Subcutaneous abdominal adipose tissue (tissue), 5 donors: ENCODE data around the gene ZFP3.
"Not testable (repeated sequence)": the region's sequence is repeated elsewhere in the genome, so short reads cannot be mapped to it uniquely, and the experiment has no call there.

Source experiments
- H3K27ac ChIP-seq: one replicate; pipeline ENCODE4 v1.7.0; 2013; ENCODE audit warnings: low read depth, mild to moderate bottlenecking, inconsistent platforms, low read length, moderate library complexity
- H3K27me3 ChIP-seq, 5 donors: one replicate each; pipeline ENCODE4 v1.7.0; 2013; ENCODE audit warnings: low read length in 5 of 5, inconsistent platforms in 1 of 5; ENCODE audit not compliant: control insufficient read depth in 5 of 5, insufficient read depth in 4 of 5
- H3K36me3 ChIP-seq, 5 donors: one replicate each; pipeline ENCODE4 v1.7.0; 2013; ENCODE audit warnings: low read length in 5 of 5; ENCODE audit not compliant: control insufficient read depth in 5 of 5, insufficient read depth in 5 of 5
- H3K4me1 ChIP-seq, 5 donors: one replicate each; pipeline ENCODE4 v1.7.0; 2013; ENCODE audit warnings: low read length in 5 of 5, mild to moderate bottlenecking in 3 of 5, moderate library complexity in 1 of 5; ENCODE audit not compliant: control insufficient read depth in 5 of 5, insufficient read depth in 5 of 5
- H3K4me3 ChIP-seq, 5 donors: one replicate each; pipeline ENCODE4 v1.7.0; 2013; ENCODE audit warnings: low read length in 5 of 5, low read depth in 1 of 5
- H3K9ac ChIP-seq, 5 donors: one replicate each; pipeline ENCODE4 v1.7.0; 2013; ENCODE audit warnings: low read length in 5 of 5, mild to moderate bottlenecking in 4 of 5, moderate library complexity in 3 of 5
- H3K9me3 ChIP-seq, 5 donors: one replicate each; pipeline ENCODE4 v1.7.0; 2013; ENCODE audit warnings: low read length in 5 of 5; ENCODE audit not compliant: control insufficient read depth in 5 of 5
- donor health status: healthy.
- donor health status: healthy.
- donor health status: healthy.
- donor health status: healthy.
- donor health status: healthy.

Gene ZFP3

DNA sequence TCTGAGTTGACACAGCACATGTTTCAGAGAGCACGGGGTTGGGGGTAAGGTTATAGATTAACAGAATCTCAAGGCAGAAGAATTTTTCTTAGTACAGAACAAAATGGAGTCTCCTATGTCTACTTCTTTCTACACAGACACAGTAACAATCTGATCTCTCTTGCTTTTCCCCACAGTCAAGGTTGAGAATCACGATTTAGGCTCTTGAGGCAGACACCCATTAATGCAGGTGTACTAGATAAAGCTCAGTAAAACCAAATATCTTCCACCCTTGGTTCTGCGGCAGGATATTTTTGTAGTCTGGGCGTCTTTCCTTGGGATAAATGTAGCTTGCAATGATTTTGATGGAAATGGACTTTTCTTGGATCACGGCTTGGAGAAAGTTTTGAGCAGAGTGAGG is 2.8 kb upstream of the ZFP3 start:
- not testable (repeated sequence) for H3K9ac ChIP-seq

DNA sequence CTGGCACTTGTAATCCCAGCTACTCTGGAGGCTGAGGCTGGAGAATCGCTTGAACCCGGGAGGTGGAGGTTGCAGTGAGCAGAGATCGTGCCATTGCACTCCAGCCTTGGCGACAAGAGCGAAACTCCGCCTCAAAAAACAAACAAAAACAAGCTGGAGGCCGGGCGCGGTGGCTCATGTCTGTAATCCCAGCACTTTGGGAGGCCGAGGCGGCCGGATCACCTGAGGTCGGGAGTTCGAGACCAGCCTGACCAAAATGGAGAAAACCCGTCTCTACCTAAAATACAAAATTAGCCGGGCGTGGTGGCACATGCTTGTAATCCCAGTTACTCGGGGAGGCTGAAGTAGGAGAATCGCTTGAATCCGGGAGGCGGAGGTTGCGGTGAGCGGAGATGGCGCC is 992 bp upstream of the ZFP3 start:
- peaks cover 2 to 20% (median 19%) of the 10 kb centered on the region in 5 donors for H3K4me1 ChIP-seq
- peak overlapping the region; percentile 63 for H3K27ac ChIP-seq
- not testable (repeated sequence) for H3K27me3 ChIP-seq, H3K9me3 ChIP-seq, H3K36me3 ChIP-seq
- H3K4me3 ChIP-seq = peak overlapping the region; percentile 61 to 94 (median 92)
- H3K9ac ChIP-seq = peak overlapping the region in 1 of 5 donors; percentile 82

More for the DNA sequence above, 2.8 kb upstream of the ZFP3 start:
- H3K4me3 ChIP-seq, H3K27ac ChIP-seq, H3K36me3 ChIP-seq, H3K9me3 ChIP-seq, H3K27me3 ChIP-seq: not testable (repeated sequence)
- H3K4me1 ChIP-seq = peaks cover 2 to 20% (median 19%) of the 10 kb centered on the region in 5 donors

DNA sequence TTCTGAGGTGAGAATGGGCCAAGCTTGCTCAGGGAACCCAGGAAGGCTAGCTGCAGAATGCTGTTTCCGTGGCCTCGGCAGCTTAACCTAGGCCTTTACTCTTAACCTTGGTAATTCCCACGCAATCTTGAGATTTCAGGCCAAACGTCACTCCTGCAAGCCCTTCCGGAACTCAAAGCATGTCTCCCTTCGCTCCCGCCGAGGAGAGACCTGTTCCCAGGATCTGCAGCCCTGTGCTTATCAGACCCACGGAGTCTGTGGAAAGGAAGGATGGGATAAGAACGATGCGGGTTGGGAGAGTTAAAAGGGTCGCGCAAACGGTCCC is 524 bp upstream of the ZFP3 start:
- Histone ChIP-seq H3K27ac (peak overlapping the region; percentile 63), H3K4me1 (peaks cover 2 to 20% (median 19%) of the 10 kb centered on the region in 5 donors), H3K4me3 (peak overlapping the region; percentile 61 to 94 (median 92)), H3K36me3 (peaks cover 0 to 6% (median 5%) of the 10 kb centered on the region in 5 donors), H3K27me3 (peaks cover 0 to 3% (median 0%) of the 10 kb centered on the region in 5 donors), H3K9ac (peak overlapping the region; percentile 72 to 93 (median 82)), H3K9me3 (peaks cover 0 to under 1% (median 0%) of the 10 kb centered on the region in 5 donors)

DNA sequence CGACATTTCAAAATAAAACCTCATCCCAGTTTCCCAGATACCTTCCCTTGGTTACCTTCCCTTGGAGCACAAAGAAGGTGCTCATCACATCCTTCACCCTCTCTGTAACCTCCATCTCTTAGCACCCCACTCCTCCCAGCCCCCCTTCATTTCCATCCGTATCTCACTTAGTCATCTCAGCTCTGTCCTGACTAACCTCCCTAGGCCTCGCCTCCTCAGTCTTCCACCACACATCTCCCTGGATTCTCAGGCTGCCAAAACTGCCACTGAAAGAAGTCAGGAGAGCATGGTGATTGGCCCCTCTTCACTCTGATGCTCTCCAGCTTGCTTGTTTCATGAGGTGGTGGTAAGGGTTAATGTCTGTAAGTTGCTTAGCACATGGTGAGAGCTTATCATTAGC is 2.3 kb downstream of the ZFP3 start:
- peaks cover 0 to 6% (median 5%) of the 10 kb centered on the region in 5 donors for H3K36me3 ChIP-seq

DNA sequence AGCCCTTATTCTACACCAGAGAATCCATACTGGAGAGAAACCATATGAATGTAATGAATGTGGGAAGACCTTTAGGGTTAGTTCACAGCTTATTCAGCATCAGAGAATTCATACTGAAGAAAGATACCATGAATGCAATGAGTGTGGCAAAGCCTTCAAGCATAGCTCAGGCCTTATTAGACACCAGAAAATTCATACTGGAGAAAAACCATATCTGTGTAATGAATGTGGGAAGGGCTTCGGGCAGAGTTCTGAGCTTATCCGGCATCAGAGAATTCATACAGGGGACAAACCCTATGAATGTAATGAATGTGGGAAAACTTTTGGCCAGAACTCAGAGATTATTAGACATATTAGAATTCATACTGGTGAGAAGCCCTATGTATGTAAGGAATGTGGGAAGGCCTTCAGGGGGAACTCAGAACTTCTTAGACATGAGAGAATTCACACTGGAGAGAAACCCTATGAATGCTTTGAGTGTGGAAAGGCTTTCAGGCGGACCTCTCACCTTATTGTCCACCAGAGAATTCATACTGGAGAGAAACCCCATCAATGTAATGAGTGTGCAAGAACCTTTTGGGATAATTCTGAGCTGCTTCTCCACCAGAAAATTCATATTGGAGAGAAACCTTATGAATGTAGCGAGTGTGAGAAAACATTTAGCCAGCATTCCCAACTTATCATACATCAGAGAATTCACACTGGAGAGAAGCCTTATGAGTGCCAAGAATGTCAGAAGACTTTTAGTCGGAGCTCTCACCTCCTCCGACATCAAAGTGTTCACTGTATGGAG is 14.1 kb downstream of the ZFP3 start:
- Histone ChIP-seq H3K9me3 (peaks cover 49 to 99% (median 94%) of the 10 kb centered on the region in 5 donors), H3K4me1 (peaks cover 0 to 11% (median 6%) of the 10 kb centered on the region in 5 donors), H3K9ac (no peak overlapping the region), H3K27me3 (peaks cover 0 to 2% (median 0%) of the 10 kb centered on the region in 5 donors), H3K27ac (no peak overlapping the region), H3K36me3 (peaks cover 31 to 54% (median 39%) of the 10 kb centered on the region in 5 donors), H3K4me3 (peak overlapping the region; percentile 13 to 62 (median 30))

More for the DNA sequence above, 2.3 kb downstream of the ZFP3 start:
- Histone ChIP-seq H3K4me3 (no peak overlapping the region), H3K9ac (no peak overlapping the region), H3K4me1 (peaks cover 2 to 20% (median 19%) of the 10 kb centered on the region in 5 donors), H3K27me3 (peaks cover 0 to 2% (median 0%) of the 10 kb centered on the region in 5 donors), H3K9me3 (peaks cover under 1 to 18% (median 11%) of the 10 kb centered on the region in 5 donors), H3K27ac (no peak overlapping the region)

DNA sequence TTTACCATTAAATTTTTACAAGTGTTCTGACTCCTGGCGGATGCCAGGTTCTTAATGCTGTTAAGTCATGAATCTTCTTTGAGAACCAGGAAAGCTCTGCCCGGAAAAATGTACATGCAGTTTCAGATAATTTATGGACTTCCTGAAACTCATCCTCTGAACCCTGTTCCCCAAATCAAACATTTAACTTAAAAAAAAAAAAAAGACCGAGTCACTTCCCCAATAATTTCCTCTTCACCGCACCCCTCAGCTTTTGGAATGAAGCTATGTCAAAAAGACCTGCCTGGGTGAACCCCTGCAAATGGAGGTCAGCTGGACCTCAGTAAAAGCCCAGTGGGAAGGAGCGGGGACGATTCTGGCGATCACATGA is 18.4 kb downstream of the ZFP3 start:
- H3K9me3 ChIP-seq = peaks cover 27 to 61% (median 57%) of the 10 kb centered on the region in 5 donors
- peaks cover 0 to 10% (median 0%) of the 10 kb centered on the region in 5 donors for H3K27me3 ChIP-seq
- H3K9ac ChIP-seq = peak overlapping the region in 2 of 5 donors; percentile 63 to 75
- H3K27ac ChIP-seq = no peak overlapping the region
- peaks cover 4 to 14% (median 9%) of the 10 kb centered on the region in 5 donors for H3K4me1 ChIP-seq
- H3K36me3 ChIP-seq = peaks cover 9 to 16% (median 11%) of the 10 kb centered on the region in 5 donors
- H3K4me3 ChIP-seq = peak overlapping the region; percentile 35 to 89 (median 79)

DNA sequence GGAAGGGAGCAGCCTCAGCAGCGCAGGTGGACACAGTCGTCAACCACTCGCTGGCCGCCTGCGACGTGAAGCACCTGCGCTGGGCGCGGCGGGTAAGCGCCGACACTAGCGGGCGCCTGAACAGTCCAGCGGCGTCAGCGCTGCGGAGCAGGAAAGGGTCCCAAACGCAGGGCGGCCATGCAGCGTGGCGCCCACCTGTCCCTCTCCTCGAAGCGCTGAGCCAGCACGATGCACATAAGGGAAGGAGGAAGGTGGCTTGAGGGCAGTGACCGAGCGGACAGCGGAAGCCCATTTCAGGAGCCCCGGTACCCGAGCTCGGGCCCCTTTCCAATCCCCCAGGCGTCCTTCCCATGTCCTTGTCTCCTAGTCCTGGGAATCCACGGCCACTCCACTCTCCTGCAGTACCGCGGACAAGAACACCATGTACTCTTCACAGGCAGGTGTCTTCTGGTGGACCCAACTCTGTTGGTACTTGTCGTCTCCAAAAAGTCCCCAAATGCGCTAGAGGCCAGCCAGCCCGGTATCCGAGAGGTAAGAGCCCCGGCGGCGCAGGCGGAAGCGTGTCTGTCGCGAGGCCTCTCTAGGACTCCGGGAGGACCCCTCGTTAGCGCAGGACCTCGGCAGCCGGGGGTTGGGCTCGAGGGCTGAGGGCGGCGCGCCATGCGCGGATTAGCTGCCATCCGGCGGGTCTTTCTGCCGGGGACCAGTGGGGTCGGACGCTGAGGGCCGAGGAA is 19.0 kb downstream of the ZFP3 start:
- Histone ChIP-seq H3K27me3 (peaks cover 0 to 10% (median 0%) of the 10 kb centered on the region in 5 donors), H3K9me3 (peaks cover 22 to 55% (median 51%) of the 10 kb centered on the region in 5 donors), H3K36me3 (peaks cover 3 to 11% (median 5%) of the 10 kb centered on the region in 5 donors), H3K27ac (no peak overlapping the region), H3K4me3 (peak overlapping the region; percentile 72 to 89 (median 81)), H3K9ac (peak overlapping the region; percentile 8 to 75 (median 58)), H3K4me1 (peaks cover 4 to 14% (median 9%) of the 10 kb centered on the region in 5 donors)

DNA sequence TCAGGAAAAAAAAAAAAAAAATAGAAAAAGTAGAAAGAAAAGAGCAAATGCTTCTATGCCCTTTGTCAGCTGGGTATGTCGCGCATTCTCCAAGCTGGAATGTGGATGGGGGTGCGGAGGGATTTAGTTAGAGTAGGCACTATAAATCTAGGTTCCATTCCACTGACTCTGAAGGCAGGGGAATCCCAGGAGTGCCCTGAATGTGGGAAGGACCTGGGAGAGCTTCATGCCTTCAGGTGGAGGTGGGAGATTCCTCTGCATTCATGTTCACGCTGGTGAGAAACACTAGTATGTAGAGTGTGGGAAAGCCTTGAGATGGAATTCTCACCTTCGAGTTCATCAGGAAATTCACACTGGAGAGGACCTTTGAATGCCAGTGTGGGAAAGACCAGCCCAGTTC is 21.0 kb downstream of the ZFP3 start:
- peaks cover 11 to 35% (median 31%) of the 10 kb centered on the region in 5 donors for H3K9me3 ChIP-seq
- peaks cover 0 to 2% (median 0%) of the 10 kb centered on the region in 5 donors for H3K36me3 ChIP-seq
- peaks cover 0 to 10% (median 0%) of the 10 kb centered on the region in 5 donors for H3K27me3 ChIP-seq
- H3K4me1 ChIP-seq = peaks cover 4 to 14% (median 9%) of the 10 kb centered on the region in 5 donors
- H3K27ac ChIP-seq = no peak overlapping the region
- peak overlapping the region in 1 of 5 donors; percentile 27 for H3K4me3 ChIP-seq
- peak overlapping the region in 1 of 5 donors; percentile 97 for H3K9ac ChIP-seq

DNA sequence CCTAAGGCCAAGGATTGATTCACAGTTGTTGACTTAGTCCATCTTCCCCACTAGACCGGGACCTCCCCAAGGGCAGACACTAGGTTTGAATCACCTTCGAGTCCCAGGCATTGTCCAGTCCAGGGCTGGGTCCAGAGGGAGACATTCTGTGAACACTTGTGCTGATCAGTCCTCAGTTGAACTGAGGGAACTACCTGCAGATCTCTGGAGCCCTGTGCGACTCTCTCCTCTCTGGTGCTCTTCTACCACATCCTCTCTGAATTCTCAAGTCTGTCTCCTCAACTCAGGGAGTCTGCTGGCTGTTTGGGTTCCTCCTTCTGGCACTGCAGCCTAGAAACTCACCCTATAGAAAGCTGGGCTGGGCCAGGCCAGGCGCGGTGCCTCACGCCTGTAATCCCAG is 22.6 kb downstream of the ZFP3 start:
- H3K36me3 ChIP-seq = peaks cover 2 to 6% (median 5%) of the 10 kb centered on the region in 5 donors
- H3K9me3 ChIP-seq = peaks cover 3 to 19% (median 18%) of the 10 kb centered on the region in 5 donors
- no peak overlapping the region for H3K27ac ChIP-seq
- H3K27me3 ChIP-seq = peaks cover 0 to 10% (median 0%) of the 10 kb centered on the region in 5 donors
- no peak overlapping the region for H3K4me3 ChIP-seq
- H3K4me1 ChIP-seq = peaks cover 4 to 14% (median 9%) of the 10 kb centered on the region in 5 donors
- H3K9ac ChIP-seq = no peak overlapping the region
